HG02678 (cell line): ENCODE measurements around the gene WIZ.
A peak's percentile ranks its signal among the peaks of the same experiment; 100 is the strongest.

Experiments
- ATAC-seq: cut with Tn5 transposase; IDR thresholded peaks from one replicate; pipeline ENCODE4 v1.9.1; 2021; ENCODE audit warnings: mild to moderate bottlenecking, moderate library complexity; ENCODE audit not compliant: unreplicated experiment

The WIZ gene

DNA sequence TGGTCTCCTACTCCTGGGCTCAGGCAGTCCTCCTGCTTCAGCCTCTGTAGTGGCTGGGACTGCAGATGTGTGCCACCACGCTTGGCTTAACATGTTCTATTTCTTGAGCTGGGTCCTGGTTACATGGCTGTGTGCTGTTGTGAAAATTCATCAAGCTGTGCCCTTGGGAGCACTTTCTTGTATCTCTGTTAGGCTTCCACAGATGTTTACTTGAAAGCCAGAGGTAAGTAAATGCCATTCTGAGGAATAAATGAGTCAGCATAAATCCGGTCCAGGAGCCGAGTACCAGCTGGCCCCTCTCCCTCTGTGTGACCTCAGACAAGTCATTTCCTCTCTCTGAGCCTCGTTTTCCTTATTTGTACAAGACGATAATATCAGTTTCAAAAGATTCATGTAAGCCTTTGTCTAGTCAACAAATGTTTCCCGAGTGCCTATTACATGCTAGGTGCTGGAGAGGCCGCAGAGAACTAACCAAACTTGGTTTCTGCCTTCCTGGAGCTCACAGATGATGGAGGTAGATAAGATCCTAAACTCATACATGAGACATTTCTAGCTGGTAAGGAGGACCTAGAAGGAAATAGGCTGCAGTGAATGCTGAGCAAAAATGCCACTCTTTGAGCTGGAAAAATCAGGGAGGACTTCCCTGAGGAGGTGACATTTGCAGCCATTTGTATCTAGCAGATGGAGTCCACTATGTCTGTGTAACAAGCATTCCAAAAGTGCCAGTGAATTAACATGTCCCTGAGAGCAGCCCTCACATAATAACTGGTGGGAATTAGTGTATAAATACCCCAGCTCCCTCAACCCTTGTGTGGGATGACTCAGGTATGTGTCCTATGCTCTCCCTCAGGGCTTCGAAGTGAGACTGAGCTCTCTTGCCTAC lies 17.3 kb upstream of the WIZ start:
- peak; percentile 61 for ATAC-seq

DNA sequence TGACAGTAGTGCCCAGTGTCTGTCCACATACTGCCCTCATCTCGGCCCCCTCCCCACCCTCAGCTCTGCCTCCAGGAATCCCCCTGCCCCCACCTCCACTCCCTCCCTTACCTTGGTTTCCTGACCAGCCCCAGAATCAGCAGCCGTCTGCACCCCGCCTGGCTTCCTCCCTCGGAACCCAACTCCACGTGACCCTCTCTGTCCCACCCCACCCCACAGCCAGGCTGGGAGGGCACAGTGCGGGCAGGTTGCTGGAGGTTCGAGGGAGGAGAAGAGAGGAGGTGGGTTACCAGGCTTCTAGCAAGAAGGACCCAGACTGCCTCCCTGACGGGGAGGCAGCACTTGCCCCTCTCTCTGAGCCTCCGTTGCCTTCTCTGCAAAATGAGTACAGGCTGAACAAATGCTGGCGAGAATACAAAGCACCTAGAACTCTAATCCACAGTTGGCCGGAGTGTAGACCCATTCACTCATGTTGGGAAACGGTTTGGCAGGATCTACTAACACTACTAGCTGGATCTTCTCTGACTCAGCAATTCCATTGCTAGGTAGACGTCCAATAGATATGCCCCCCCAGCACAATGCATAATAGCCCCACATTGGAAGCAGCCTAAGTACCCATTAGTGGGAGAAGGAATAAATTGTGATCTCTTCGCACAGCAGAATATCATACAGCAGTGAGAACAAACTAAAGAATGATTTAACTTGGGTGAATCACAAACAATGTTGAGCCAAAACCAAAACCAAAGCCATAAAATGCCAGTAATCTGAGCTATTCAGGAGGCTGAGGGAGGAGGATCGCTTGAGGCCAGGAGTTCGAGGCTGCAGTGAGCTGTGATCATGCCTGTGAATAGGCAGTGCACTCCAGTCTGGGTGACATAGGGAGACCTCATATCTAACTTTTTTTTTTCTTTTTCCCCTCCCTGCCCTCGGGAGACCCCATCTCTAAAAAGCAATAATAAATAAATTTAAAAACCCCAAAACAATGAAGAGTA lies 14.9 kb upstream of the WIZ start, which contains the start of gene RASAL3:
RASAL3 (minus strand) TSS at position 151 of the 992 bp plus-strand sequence. CDS start 186 bp downstream, outside the sequence.
- ATAC-seq: peak; percentile 45

DNA sequence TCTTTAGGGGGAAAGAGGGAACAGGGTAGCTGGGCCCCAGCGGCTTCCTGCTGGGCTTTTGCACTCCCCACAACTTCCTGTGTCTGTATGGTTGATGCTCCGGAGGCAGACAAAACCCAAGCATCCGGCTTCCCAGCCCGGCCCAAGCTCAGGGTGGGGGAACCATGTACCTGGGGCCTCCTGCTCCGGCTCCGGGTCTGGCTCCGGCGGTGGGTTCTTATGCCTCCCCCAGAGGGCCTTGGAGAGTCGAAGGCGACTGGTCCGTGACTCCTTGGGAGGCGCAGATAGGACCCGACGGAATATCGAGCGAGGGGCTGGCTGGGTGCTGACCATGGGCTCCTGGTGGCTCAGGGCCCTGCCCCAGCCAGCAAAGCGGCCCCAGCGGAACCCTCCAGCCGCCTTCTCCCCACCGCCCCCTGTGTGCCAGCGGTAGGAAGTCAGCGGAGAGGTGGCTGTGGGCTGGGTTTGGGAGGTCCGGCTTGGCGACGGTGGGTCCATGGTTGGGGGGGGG lies 14.2 kb upstream of the WIZ start:
- ATAC-seq: peak; percentile 50

DNA sequence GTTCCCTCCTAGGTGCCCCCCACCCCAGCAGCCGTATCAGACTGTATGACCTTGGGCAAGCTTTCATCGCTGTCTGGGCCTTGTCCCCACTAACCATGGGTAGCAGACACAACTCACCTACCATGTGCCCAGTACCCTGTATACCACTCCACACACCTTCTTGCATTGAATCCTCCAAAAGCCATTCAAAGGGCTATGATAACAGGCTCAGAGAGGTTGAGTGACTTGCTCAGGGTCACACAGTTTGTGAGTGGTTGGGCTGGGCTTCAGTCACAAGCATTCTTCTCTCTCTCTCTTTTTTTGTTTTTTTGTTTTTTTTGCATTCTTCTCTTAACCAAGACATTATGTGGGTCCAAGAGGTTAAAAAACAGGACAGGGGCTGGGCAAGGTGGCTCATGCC lies 11.9 kb upstream of the WIZ start:
- ATAC-seq: no peak

DNA sequence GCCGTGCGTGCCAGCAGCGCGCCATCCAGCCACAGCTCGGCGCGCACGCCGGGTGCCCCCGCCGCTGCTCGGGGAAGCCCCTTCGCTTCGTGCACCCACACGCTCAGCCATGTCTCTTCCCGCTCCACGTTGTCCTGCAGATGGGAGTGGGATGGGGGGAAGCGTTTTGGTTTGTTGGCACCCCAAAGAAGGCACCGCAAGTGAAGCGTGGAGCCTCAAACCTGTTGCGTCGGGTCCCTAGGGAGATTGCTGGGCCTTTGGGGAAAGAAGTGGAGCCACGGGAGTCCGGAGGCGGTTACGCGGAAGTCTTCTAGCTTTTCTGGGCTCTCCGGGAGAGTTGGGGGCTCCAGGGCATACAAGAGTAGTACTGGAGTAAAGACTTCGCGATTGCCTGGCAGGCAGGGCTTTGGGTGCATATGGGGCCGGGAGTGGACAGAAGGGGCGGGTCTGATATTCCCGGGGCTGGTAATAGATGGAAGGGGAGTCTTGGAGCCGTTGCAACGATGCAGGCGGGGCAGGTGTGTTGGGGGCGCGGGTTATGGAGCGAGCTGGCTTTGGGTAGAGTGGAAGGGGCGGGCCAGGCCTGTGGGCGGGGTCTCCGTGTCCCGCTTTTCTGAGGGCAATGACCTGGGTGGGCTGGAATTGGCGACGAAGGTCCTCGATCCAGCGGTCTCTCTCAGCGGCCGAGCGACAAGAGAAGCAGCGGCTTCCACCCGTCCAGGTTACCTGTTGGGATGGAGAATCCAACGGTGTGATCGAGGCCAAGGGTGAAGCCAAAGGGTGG lies 8.1 kb upstream of the WIZ start:
- no peak for ATAC-seq

DNA sequence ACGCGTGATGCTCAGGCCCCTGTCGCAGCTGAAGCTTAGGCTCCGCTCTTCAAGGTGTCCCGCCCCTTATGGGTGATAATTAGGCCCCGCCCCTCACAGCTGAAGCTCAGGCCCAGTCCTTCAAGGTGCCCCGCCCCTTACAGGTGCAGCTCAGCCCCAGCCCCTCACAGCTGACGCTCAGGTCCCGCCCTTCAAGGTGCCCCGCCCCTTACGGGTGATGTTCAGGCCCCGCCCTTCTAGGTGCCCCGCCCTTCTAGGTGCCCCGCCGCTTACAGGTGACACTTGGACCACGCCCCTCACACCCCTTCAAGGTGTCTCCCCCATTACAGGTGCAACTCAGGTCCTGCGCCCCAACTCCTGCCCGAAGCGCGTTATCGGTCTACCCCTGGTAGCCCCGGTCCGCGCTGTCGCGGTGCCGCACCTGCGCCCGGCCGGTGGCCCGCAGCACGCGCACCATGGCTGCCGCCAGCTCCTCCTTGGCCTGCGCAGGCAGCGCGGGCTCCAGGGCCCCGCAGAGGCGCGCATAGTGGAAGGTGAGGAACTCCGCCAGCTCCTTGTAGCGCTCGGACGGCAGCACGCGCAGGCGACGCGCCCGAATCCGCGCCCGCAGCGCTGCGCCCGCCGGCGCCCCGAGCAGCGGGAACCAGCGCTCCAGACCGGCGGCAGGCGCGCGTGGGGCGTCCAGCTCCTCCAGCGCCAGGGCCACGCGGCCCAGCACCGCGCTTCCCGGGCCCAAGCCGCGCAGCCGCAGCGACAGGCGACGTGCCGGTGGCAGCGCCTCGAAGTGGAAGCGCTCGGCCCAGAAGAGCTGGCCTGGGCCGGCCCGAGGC lies 7.3 kb upstream of the WIZ start:
- no peak for ATAC-seq

DNA sequence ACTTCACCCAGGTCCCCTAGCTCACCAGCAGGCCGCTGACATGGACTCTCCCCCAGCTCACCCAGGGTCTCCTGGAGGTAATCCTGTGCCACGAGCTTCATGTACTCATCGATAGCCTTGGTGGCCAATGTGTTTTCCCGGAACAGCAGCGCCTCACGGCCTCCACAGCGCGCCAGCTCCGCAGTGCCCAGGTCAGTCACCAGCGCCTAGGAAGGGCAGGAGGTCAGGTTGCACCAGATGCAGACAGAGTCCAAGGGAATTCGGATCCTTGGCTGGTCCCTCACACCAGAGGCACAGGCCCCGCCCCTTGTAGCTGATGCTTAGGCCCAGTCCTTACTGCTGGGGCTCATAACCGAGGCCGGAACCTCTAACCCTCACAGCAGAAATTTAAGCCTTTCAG lies 6.7 kb upstream of the WIZ start:
- ATAC-seq: no peak

DNA sequence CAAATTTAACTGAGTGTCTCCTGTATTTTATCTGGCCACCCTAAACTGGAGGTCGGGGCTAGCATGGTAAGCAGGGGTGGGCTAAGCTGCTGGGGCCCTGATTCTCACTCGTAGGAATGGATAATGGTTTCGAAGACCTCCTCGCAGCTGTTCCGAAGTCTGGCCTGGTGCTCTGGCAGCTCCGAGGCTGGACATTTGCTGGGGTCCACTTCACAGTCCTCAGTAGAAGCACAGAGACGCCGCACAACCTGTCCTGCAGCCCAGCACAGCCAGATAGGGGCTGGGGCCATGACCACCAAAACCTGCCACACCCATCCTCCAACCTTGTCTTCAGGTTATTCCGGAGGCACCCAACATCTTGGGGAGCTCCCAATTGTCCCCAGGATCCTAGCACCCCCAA lies 6.2 kb upstream of the WIZ start:
- no peak for ATAC-seq

DNA sequence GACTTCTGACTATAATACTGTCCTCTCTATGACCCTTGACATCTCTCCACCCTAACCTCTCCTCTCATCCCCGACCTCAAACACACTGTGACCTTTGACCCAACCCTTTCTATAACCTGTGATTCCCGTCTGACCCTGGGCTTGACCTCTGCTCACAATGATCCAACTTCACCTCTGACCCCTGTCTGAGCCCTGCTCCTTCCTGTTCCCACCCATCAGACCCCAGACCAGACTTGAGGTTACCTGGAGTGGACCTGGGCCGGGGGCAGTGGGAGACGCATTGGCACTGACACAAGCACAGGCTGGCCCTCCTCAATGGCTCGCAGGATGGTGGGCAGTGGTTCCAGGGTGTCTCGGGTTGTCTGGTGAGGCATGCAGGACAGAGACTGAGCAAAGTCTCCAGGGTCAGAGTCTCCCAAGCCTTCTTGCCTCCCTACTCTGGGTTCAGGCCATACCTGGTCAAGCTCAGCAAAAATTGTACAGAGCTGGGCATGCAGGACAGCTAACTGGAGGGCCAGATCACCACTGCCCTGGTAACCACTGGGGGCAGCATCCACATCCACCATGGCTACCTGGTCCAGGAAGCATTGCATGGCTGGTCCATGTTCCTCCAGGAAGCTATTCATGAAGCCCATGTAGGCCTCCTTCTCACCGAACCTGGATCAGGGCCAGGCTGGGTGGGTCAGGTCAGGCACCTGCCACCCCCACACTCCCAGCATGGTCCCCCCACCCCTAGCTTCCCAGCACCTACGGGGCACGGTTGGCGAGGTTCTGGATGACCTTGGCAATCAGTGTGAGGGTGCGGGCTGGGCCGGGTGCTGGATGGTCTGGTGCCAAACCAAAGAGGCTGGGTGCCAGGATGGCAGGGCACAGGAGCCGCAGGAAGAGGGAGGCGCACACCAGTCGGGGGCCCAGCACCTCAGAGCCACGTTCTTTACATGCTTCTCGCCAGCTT lies 4.4 kb upstream of the WIZ start:
- no peak for ATAC-seq

DNA sequence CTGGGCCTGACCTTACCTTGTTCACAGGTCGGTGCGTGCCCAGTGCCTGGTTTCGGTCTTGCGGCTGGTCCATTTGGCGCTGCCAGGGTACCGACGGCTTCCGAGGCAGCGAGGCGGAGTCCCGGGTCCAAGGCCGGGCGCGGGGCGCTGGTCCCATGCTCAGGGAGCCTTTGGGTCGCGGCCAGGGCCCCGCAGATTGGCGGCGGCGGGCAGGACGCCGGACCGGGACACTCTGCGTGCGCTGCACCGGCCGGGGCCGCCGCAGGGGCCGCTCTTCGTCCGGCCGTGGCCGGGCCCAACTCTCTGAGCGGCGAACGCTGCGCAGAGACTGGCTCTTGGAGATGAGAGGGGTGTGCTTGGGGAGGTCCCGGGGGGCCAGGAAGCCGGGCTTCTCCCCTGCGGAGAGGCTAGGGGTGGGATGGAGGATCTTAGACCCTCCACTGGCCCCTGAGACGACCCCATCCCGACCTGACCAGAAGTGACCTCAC lies 3.4 kb upstream of the WIZ start:
- no peak for ATAC-seq

DNA sequence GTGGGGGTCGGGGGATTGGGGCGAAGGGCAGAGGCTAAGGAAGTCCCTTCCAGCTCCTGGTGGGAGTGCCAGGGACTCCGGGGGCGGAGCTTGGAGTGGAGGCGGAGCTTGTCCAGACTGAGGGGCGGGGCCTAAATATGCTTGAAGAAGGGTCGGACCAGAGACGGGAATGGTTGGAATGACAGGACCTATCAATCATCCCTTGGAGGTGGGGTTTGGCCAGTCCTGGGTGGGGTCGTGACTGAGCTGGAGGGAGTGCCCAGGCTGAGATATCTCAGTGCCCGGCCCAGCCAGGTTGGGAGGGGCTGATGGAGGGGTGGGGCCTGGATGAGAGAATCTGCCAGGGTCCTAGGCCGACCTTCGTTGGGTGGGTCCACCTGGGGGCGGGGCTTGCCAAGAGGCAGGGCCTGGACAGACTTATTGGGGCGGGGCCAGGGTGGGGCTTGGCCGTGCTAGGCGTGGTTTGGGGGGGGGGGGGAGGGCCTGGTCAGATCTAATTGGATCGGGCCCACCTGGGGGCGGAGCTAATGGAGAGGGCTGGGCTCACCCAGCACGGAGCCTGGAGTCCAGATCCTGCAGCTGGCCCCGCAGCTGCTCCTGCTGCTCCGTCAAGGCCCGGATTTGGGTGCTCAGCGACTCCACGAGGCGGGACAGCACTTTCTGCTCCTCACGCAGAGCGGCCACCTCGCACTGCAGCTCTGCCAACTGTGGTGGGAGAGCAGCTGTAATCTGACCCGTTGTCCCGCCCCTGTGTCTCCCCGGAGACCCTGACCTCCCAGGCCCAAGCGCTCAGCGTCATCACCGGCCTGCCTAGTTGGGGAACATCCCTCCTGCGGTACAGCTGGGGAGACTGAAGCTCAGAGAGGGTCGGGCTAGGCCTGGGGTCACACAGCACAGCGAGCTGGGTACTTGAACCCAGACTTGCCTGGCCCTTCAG lies 2.6 kb upstream of the WIZ start:
- no peak for ATAC-seq

DNA sequence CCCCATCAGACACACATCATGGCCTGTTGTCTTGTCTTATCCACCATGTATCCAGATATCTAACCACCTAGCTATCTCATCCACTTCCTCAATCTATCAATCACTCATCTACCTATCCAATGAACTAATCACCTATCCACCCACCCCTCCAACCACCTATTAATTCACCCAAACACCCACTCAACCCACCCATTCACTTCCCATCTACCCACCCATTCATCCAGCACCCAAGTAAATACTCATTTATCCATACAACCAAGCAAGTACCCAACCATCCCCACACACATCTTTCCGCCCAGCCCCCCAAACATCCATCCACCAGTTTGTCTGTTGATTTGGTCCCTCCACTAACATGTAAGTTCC lies 753 bp upstream of the WIZ start:
- no peak for ATAC-seq

DNA sequence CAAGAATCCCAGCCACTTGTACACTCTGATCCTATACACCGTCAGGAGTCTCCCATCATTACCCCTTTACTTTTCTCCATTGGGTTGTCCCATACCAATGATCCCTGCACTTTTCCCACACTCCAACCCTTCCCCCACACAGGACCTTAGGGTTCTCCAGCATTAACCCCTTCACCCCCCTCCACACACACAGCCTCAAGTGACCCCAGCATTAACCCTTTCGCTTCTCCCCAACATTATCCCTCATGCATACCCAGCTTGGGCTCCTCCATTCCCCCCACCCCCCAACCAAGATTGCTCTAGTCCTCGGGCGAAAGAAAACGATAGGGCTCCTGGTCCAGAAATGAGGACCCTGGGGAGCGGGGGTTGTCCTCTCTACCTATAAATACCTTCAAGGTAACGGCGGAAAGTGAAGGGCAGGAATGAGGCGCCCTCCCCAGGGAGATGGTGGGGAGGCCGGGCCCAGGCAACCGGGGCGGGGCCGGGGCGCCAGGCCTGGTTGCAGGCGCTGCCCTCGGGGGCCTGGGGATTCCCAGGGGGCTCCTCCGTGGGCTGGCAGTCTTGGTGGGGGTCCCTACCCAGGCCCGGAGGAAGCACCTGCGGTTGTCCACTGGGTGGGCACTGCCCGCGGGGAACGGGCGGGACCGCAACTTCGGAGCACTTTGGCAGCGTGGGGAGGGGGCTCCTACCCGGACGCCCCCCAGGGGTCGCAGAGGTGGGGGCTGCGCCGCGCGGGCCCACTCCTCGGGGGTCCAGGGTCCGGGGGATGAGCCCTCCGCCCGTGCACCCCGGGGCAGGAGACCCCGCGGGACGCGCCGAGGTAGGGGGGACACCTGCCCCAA lies 757 bp downstream of the WIZ start:
- ATAC-seq: peak; percentile 8

DNA sequence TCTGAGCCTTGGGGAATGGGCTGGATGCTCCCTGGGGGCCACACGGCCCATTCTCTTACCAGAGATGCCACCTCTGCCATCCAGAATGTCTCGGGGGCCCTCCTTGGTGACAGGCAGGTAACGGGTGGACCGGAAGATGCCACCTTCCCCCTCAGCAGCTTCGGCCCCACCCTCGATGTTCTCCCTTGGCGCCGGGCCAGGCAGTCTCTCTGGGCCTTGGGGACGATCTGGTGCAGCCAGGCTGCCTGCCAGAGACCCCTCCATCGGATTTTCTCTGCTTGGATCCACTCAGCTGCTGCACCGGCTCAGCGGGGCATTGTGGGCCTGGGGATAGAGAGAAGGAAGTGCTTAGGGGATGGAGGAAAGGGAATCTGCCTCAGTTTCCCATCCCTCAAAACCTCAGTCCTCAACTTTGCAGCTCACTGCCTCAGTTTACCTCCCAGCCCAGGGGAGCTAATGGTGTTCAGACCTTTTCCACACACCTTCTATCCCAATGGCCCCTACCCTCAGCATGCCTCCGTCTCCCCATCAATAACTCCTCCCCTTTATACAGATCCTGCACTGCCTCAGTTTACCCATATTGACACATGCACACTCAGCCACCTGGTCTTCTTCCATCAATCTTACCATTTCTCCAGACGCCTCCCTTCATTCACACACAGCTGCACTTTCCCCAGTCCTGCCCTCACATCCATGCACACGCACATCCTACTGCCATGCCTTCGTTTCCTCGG lies 1.5 kb downstream of the WIZ start:
- ATAC-seq: no peak

DNA sequence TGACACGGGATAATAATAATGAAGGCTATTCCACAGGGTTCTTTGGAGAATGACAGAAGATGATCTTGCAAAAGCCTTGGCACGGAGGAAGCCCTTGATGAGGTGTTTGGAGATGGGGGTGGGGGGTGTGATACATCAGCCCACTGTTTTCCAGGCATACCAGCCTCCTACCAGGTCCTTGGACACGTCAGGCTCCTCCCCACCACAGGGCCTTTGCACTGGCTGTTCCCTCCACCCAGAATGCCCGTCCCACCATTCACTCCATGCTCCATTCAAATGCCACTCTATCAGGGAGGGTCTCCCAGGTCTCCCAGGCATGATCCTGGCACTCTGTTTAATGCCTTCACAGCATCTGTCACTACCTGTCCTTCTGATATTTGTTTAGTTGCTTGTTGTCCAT lies 2.7 kb downstream of the WIZ start:
- ATAC-seq: no peak

DNA sequence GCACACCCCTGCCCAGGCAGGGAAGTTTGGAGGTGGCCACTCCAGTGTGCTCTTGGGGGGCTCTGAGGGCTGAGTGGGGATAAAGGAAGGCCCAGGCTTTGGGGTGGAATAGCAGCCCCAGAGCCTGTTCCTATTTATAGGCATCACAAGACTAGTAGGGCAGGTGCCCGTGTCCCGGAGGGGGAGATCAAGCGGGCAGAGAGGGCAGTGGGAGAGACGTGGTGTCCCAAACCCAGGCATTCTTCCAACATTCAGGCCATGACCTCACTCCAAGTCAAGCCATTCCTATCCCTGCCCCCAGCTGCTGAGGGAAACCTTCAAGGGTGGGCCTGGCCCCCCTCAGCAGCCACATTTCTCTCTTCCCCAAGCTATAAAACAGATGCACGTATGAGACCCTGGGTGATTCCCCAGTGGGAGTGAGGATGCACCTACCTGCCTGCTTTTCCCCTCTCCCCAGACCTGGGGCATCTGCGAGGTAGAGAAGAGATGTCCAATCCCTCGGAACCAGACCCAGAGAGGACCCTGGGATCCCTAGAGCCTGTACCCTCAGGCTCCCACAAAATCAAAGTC lies 3.9 kb downstream of the WIZ start:
- no peak for ATAC-seq
